Activated CD8-positive, alpha-beta T cell treated with anti-CD3 and anti-CD28 coated beads for 36 hours (primary cell): ENCODE measurements around the gene SLC4A2. TPM values are rescaled to one million over a fixed set of nuclear protein-coding genes. Genes with fewer than 3 reads are reported as not detected.

ENCODE experiments used
- ATAC-seq: fragments of 200-7000 bp; cut with Tn5 transposase; one replicate; pipeline ENCODE4 v1.10.0; 2021; ENCODE audit warnings: mild to moderate bottlenecking, moderate library complexity
- CTCF ChIA-PET: fragments of 350-600 bp; sonication (Branson Sonifier 250); formaldehyde crosslinking; loops from one replicate; lab custom pipeline; 2021; ENCODE audit warnings: antibody characterized with exemption; lab: Charles Lee
- POLR2A ChIA-PET: fragments of 350-600 bp; sonication (Branson Sonifier 250); formaldehyde crosslinking; loops from one replicate; lab custom pipeline; 2021; ENCODE audit warnings: antibody characterized with exemption; lab: Charles Lee
- DNase-seq: peaks from one replicate; pipeline ENCODE4 v3.0.0-alpha.2; 2020
- H3K27ac Mint-ChIP-seq: one replicate; pipeline ENCODE4 v1.8.0; 2021; ENCODE audit warnings: mild to moderate bottlenecking, mixed read lengths
- H3K27me3 Mint-ChIP-seq: one replicate; pipeline ENCODE4 v1.8.0; 2021; ENCODE audit warnings: mixed read lengths
- H3K36me3 Mint-ChIP-seq: one replicate; pipeline ENCODE4 v1.8.0; 2021; ENCODE audit warnings: low read depth, mixed read lengths
- H3K4me1 Mint-ChIP-seq: one replicate; pipeline ENCODE4 v1.8.0; 2021; ENCODE audit warnings: low read depth, mixed read lengths
- H3K4me3 Mint-ChIP-seq: one replicate; pipeline ENCODE4 v1.8.0; 2021; ENCODE audit warnings: mild to moderate bottlenecking, moderate library complexity, mixed read lengths
- H3K9me3 Mint-ChIP-seq: one replicate; pipeline ENCODE4 v1.8.0; 2021; ENCODE audit warnings: mixed read lengths
- intact Hi-C: fragments of 100-400 bp; cut with micrococcal nuclease; formaldehyde crosslinking; loops from one replicate; pipeline ENCODE4 v1.10.0; 2022
- total RNA-seq, 2 experiments: library from RNA; stranded (reverse); gene quantifications; one replicate each; pipeline ENCODE4 v1.2.3, GENCODE V29; 2021
- TF ChIP-seq, protein P1 (sequence below): fragments of 200-600 bp; IDR thresholded peaks from one replicate; pipeline ENCODE4 v1.8.0; 2022; ENCODE audit warnings: antibody characterized with exemption, mild to moderate bottlenecking

Gene SLC4A2
- total RNA-seq, 2 experiments from 2014 or later, result 42.7 to 46.1 TPM

GRCh38 chr7:151035026-151035717 lies 24.2 kb upstream of the SLC4A2 start:
- DNase-seq (no peak), ATAC-seq (no peak)
- intact Hi-C loops, result no loop called here
- Mint-ChIP-seq H3K9me3 (no peaks in the 10 kb centered on the region), H3K36me3 (peaks cover 8% of the 10 kb centered on the region), H3K4me3 (no peak overlapping the region), H3K4me1 (peaks cover 18% of the 10 kb centered on the region), H3K27ac (no peak overlapping the region), H3K27me3 (no peaks in the 10 kb centered on the region)
- ChIA-PET CTCF (no interaction called here), POLR2A (interaction anchor here (0.6 kb wide), 1 partner anchor 234 kb away, joined by 3 read pairs; no protein-coding TSS in a partner anchor)
- TF ChIP-seq, protein P1, sequence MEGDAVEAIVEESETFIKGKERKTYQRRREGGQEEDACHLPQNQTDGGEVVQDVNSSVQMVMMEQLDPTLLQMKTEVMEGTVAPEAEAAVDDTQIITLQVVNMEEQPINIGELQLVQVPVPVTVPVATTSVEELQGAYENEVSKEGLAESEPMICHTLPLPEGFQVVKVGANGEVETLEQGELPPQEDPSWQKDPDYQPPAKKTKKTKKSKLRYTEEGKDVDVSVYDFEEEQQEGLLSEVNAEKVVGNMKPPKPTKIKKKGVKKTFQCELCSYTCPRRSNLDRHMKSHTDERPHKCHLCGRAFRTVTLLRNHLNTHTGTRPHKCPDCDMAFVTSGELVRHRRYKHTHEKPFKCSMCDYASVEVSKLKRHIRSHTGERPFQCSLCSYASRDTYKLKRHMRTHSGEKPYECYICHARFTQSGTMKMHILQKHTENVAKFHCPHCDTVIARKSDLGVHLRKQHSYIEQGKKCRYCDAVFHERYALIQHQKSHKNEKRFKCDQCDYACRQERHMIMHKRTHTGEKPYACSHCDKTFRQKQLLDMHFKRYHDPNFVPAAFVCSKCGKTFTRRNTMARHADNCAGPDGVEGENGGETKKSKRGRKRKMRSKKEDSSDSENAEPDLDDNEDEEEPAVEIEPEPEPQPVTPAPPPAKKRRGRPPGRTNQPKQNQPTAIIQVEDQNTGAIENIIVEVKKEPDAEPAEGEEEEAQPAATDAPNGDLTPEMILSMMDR, result no peak

- H3K27ac Mint-ChIP-seq, result no peak overlapping the region
- DNase-seq (no peak), ATAC-seq (no peak)
- H3K4me3 Mint-ChIP-seq, result no peak overlapping the region
- TF ChIP-seq, protein P1, result no peak
- H3K4me1 Mint-ChIP-seq, result peaks cover 20% of the 10 kb centered on the region
- peaks cover 8% of the 10 kb centered on the region for H3K36me3 Mint-ChIP-seq
- H3K9me3 Mint-ChIP-seq, result no peaks in the 10 kb centered on the region
- ChIA-PET POLR2A (interaction anchor here (0.5 kb wide), 1 partner anchor 732 kb away, joined by 3 read pairs; no protein-coding TSS in a partner anchor), CTCF (no interaction called here)
- H3K27me3 Mint-ChIP-seq, result no peaks in the 10 kb centered on the region
- intact Hi-C loops, result no loop called here
Observed at GRCh38 chr7:151035902-151036301, 23.5 kb upstream of the SLC4A2 start.

DNA sequence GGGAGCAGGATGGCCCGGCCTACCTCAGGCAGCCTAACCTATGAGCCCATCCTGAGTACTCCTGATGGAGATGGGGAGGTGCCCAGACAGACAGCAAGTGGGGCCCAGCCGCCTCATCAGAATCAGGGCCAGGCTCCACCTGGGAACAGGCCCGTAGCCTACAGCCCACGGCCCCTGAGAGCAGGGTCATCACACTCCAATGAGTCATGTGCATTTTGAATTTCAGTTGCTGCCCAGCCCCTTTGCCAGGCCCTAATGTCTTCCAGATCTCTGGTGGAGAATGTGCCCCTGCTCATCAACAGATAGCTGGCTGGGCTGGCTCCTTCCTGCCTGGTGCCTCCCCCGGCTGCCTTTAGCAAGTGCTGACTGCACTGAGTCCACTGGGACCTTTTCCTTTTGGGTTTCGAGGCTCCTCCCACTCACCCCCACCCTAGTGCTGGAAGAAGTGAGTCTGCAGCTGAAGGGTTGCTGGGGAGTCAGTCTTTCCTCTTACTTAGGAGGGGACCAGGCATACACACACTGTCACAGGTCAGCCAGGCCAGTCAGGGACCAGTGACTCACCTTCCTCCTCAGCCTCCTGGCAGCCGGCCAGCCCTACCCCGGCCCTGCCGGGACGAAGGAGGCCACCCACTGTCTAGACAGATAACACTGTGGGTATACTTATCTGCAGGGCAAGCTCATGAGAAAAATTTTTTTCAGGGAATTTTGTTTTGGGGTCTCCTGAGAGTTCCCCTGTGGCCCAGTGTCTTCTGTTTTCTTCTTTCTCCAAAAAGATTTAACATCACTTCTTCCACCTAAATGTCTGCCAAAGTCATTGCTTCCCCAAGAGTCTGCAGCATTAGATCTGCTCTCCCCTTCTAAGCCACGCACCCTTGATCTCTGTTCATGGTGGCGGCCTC lies 20.2 kb upstream of the SLC4A2 start:
- ATAC-seq (peak; percentile 93), DNase-seq (peak; percentile 96)
- no peaks in the 10 kb centered on the region for H3K9me3 Mint-ChIP-seq
- ChIA-PET POLR2A (interaction anchor here (0.7 to 1.7 kb wide), 5 partner anchors 11 to 43 kb away, joined by 3 to 4 read pairs (median 4); partner anchors contain the start of gene ABCB8), CTCF (interaction anchor here (0.9 to 2.3 kb wide), 6 partner anchors 11 to 141 kb away, joined by 3 to 9 read pairs (median 4); partner anchors contain the start of gene ABCB8)
- H3K27me3 Mint-ChIP-seq, result no peaks in the 10 kb centered on the region
- H3K4me1 Mint-ChIP-seq, result peaks cover 20% of the 10 kb centered on the region
- peak overlapping the region; percentile 89 for H3K27ac Mint-ChIP-seq
- intact Hi-C loops, result no loop called here
- TF ChIP-seq, protein P1, result no peak
- peaks cover 8% of the 10 kb centered on the region for H3K36me3 Mint-ChIP-seq
- H3K4me3 Mint-ChIP-seq, result peak overlapping the region; percentile 5

DNA sequence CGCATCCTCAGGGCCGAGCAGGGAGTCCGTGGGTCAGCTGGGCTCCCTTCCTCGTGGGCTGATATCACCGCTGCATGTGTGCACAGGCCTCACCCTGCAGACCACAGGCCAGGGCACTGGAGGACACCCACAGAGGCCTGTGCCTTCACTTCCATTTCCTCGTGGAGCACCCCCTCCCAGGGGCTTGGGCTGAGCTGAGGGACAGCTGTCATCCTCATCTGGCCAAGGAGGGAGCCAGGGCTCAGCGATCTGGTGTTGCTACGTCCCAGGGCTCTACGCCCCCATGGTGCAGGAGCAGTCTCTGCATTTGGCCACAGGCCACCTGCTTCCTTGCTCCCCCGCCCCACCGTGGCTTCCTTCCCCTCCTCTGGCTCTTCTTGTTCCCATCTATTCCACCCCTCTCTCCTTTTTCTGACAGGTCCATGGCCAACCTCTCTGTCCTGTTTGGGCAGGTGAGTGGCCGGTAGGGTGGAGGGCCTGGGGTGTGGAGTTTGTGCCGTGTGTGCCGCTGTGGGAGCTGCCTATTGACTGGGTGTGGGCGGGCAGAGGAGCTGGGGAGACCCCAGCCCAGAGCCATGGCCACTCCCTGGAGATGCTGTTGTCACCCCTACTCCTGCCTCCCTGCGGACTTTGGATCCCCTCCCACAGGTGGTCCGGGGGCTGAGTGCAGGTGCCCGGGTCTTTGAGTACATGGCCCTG lies 19.4 kb upstream of the SLC4A2 start:
- no peaks in the 10 kb centered on the region for H3K27me3 Mint-ChIP-seq
- intact Hi-C loops, result no loop called here

More for the DNA sequence above, 19.4 kb upstream of the SLC4A2 start:
- TF ChIP-seq, protein P1, result no peak
- DNase-seq (no peak), ATAC-seq (no peak)
- ChIA-PET POLR2A (interaction anchor here (1.3 to 1.7 kb wide), 3 partner anchors 11 to 14 kb away, joined by 4 read pairs; partner anchors contain the start of gene ABCB8), CTCF (interaction anchor here (1.3 to 2.3 kb wide), 3 partner anchors 20 to 142 kb away, joined by 3 to 9 read pairs (median 5); no protein-coding TSS in a partner anchor)
- Mint-ChIP-seq H3K36me3 (peaks cover 7% of the 10 kb centered on the region), H3K4me3 (no peak overlapping the region), H3K4me1 (peaks cover 20% of the 10 kb centered on the region), H3K27ac (peak overlapping the region; percentile 89), H3K9me3 (no peaks in the 10 kb centered on the region)
